HEK293 (cell line): ENCODE measurements around the gene ZNF189.

ENCODE experiments used
- ATF2 ChIP-seq: fragments of 450-650 bp; formaldehyde crosslinking; IDR thresholded peaks from 2 replicates; pipeline ENCODE4 v1.5.1; 2016; ENCODE audit warnings: missing biosample characterization, missing genetic modification characterization, low read depth
- CTCF ChIP-seq: fragments of 450-650 bp; formaldehyde crosslinking; IDR thresholded peaks from 2 replicates; pipeline ENCODE4 v1.5.1; 2016; ENCODE audit warnings: missing biosample characterization, missing genetic modification characterization
- KLF9 ChIP-seq: fragments of 450-650 bp; formaldehyde crosslinking; IDR thresholded peaks from 2 replicates; pipeline ENCODE4 v1.5.1; 2016; ENCODE audit warnings: missing biosample characterization, missing genetic modification characterization, low read depth
- ZNF112 ChIP-seq: fragments of 450-650 bp; formaldehyde crosslinking; IDR thresholded peaks from 2 replicates; pipeline ENCODE4 v1.5.0; 2017; ENCODE audit warnings: missing biosample characterization, missing genetic modification characterization
- ZNF146 ChIP-seq: fragments of 450-650 bp; formaldehyde crosslinking; IDR thresholded peaks from 2 replicates; pipeline ENCODE4 v1.5.1; 2016; ENCODE audit warnings: missing biosample characterization, missing genetic modification characterization
- ZNF362 ChIP-seq: fragments of 450-650 bp; formaldehyde crosslinking; IDR thresholded peaks from 2 replicates; pipeline ENCODE4 v1.5.1; 2016; ENCODE audit warnings: missing biosample characterization, missing genetic modification characterization
- TF ChIP-seq, protein P1 (sequence below): fragments of 450-650 bp; formaldehyde crosslinking; optimal IDR thresholded peaks from 2 replicates; pipeline ENCODE3; 2016; ENCODE audit warnings: missing biosample characterization, mild to moderate bottlenecking, missing genetic modification characterization

- TF ChIP-seq CTCF (no peak), ATF2 (tag by site-specific recombination) (no peak), ZNF146 (no peak), KLF9 (tag by site-specific recombination) (no peak), ZNF362 (tag by site-specific recombination) (no peak), ZNF112 (tag by site-specific recombination) (no peak)
- TF ChIP-seq, protein P1, sequence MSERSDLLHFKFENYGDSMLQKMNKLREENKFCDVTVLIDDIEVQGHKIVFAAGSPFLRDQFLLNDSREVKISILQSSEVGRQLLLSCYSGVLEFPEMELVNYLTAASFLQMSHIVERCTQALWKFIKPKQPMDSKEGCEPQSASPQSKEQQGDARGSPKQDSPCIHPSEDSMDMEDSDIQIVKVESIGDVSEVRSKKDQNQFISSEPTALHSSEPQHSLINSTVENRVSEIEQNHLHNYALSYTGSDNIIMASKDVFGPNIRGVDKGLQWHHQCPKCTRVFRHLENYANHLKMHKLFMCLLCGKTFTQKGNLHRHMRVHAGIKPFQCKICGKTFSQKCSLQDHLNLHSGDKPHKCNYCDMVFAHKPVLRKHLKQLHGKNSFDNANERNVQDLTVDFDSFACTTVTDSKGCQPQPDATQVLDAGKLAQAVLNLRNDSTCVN (tag by site-specific recombination): no peak
Measured at GRCh38 chr9:101399643-101399970, 956 bp downstream of the ZNF189 start.
